Mesothelial cell of epicardium (in vitro differentiated cells): Measurements from ENCODE around the gene ZNF268. TPM values are rescaled to one million over a fixed set of nuclear protein-coding genes. Genes with fewer than 3 reads are reported as not detected.
A peak's percentile ranks its signal among the peaks of the same experiment; 100 is the strongest.

Source experiments
- DNase-seq, 2 experiments: peaks; one replicate each; pipeline ENCODE4 v3.0.0; 2021; ENCODE audit warnings: low spot score in 2 of 2; ENCODE audit not compliant: unreplicated experiment in 2 of 2
- H3K27ac Mint-ChIP-seq: 2 replicates; pipeline ENCODE4 v1.8.0; 2021; ENCODE audit warnings: mixed read lengths
- H3K27me3 Mint-ChIP-seq: 2 replicates; pipeline ENCODE4 v1.8.0; 2021; ENCODE audit warnings: low read depth, mixed read lengths
- H3K36me3 Mint-ChIP-seq: 2 replicates; pipeline ENCODE4 v1.8.0; 2021; ENCODE audit warnings: mixed read lengths
- H3K4me1 Mint-ChIP-seq: 2 replicates; pipeline ENCODE4 v1.8.0; 2021; ENCODE audit warnings: mixed read lengths
- H3K4me3 Mint-ChIP-seq: 2 replicates; pipeline ENCODE4 v1.8.0; 2021; ENCODE audit warnings: mild to moderate bottlenecking, moderate library complexity, mixed read lengths
- H3K9me3 Mint-ChIP-seq: 2 replicates; pipeline ENCODE4 v1.8.0; 2021; ENCODE audit warnings: mixed read lengths
- CTCF ChIP-seq: fragments of 200-600 bp; sonication (generic); IDR thresholded peaks from one replicate; pipeline ENCODE4 v1.5.0; 2021; ENCODE audit warnings: antibody characterized with exemption; ENCODE audit not compliant: unreplicated experiment
- total RNA-seq: library from RNA; stranded (reverse); gene quantifications from 3 replicates; pipeline ENCODE4 v1.2.1, GENCODE V29; 2021

Gene ZNF268
- total RNA-seq, 1 donor from 2014 or later, result 30.3 TPM

- Mint-ChIP-seq H3K27ac (peak overlapping the region; percentile 61), H3K4me3 (no peak overlapping the region), H3K4me1 (no peaks in the 10 kb centered on the region), H3K9me3 (peaks cover 62% of the 10 kb centered on the region), H3K36me3 (peaks cover 81% of the 10 kb centered on the region), H3K27me3 (no peaks in the 10 kb centered on the region)
- no peak for TF ChIP-seq CTCF
- DNase-seq, result no peak
Observed at GRCh38 chr12:133202493-133203343, 21.4 kb downstream of the ZNF268 start.

GRCh38 chr12:133203344-133204263 is 22.3 kb downstream of the ZNF268 start:
- H3K27me3 Mint-ChIP-seq, result no peaks in the 10 kb centered on the region
- H3K9me3 Mint-ChIP-seq, result peaks cover 65% of the 10 kb centered on the region
- no peak overlapping the region for H3K4me3 Mint-ChIP-seq
- no peak for TF ChIP-seq CTCF
- peaks cover 81% of the 10 kb centered on the region for H3K36me3 Mint-ChIP-seq
- peak overlapping the region; percentile 61 for H3K27ac Mint-ChIP-seq
- no peaks in the 10 kb centered on the region for H3K4me1 Mint-ChIP-seq
- DNase-seq, result no peak

GRCh38 chr12:133204264-133204603 is 22.9 kb downstream of the ZNF268 start:
- Mint-ChIP-seq H3K4me1 (no peaks in the 10 kb centered on the region), H3K27ac (no peak overlapping the region), H3K36me3 (peaks cover 79% of the 10 kb centered on the region), H3K9me3 (peaks cover 66% of the 10 kb centered on the region), H3K27me3 (no peaks in the 10 kb centered on the region), H3K4me3 (no peak overlapping the region)
- no peak for DNase-seq
- TF ChIP-seq CTCF, result no peak

GRCh38 chr12:133206390-133206789 is 25.1 kb downstream of the ZNF268 start:
- H3K4me1 Mint-ChIP-seq, result no peaks in the 10 kb centered on the region
- H3K27ac Mint-ChIP-seq, result no peak overlapping the region
- no peak overlapping the region for H3K4me3 Mint-ChIP-seq
- no peaks in the 10 kb centered on the region for H3K27me3 Mint-ChIP-seq
- DNase-seq, result no peak
- TF ChIP-seq CTCF, result no peak
- peaks cover 64% of the 10 kb centered on the region for H3K36me3 Mint-ChIP-seq
- H3K9me3 Mint-ChIP-seq, result peaks cover 56% of the 10 kb centered on the region

- no peak for TF ChIP-seq CTCF
Observed at GRCh38 chr12:133215724-133216123, 34.4 kb downstream of the ZNF268 start.

More at GRCh38 chr12:133215724-133216123, 34.4 kb downstream of the ZNF268 start:
- DNase-seq, result no peak
- H3K36me3 Mint-ChIP-seq, result peaks cover 18% of the 10 kb centered on the region
- H3K4me1 Mint-ChIP-seq, result no peaks in the 10 kb centered on the region
- H3K9me3 Mint-ChIP-seq, result peaks cover 54% of the 10 kb centered on the region
- H3K27ac Mint-ChIP-seq, result no peak overlapping the region
- H3K4me3 Mint-ChIP-seq, result no peak overlapping the region
- no peaks in the 10 kb centered on the region for H3K27me3 Mint-ChIP-seq
